ENCODE data around the gene CALM1. TPM values are rescaled to one million over a fixed set of nuclear protein-coding genes. Genes with fewer than 3 reads are reported as not detected.

The CALM1 gene
- total RNA-seq, 1 experiment from 2014 or later, result 373 TPM

DNA sequence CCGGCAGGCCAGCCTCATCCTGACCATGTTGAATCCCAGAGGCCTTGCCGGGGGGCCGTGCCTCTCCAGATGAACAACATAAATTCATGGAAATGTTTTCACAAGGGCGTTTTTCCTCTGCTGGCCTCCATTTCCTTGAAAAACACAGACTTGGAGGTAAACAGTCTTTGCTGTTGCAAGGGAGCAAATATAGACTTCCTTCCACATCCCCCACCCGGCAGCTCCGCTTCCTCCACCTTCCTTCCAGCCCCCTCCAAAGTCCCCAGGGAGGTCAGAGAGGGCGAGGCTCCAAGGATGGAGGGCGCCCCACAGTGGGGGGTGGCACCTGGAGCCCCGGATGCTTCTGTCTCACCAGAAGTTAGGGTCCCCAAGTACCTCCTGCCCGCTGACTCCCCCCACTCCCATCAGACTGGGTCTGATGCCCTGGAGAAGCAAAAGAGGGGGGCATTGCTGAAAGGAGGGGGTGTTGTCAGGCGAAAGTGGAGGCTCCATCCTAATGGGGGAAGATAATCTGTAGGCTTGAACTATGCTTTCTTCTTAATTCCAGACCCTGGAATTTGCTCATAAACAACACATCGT, 31.1 kb downstream of the CALM1 start:
- POLR2A ChIA-PET, result no interaction called here
- no peaks in the 10 kb centered on the region for H3K9me3 Mint-ChIP-seq
- DNase-seq (ENCODE audit: low spot score) (no peak), ATAC-seq (no peak)
- H3K4me1 Mint-ChIP-seq, result peaks cover 23% of the 10 kb centered on the region
- TF ChIP-seq FOXP1 (CRISPR knock-in tag; IDR thresholded peaks at IDR 0.05; ENCODE audit: borderline replicate concordance) (no peak), KAT7 (CRISPR knock-in tag; IDR thresholded peaks at IDR 0.05; ENCODE audit: borderline replicate concordance) (no peak), RORB (CRISPR knock-in tag; IDR thresholded peaks at IDR 0.05) (no peak)
- TF ChIP-seq, protein P1, sequence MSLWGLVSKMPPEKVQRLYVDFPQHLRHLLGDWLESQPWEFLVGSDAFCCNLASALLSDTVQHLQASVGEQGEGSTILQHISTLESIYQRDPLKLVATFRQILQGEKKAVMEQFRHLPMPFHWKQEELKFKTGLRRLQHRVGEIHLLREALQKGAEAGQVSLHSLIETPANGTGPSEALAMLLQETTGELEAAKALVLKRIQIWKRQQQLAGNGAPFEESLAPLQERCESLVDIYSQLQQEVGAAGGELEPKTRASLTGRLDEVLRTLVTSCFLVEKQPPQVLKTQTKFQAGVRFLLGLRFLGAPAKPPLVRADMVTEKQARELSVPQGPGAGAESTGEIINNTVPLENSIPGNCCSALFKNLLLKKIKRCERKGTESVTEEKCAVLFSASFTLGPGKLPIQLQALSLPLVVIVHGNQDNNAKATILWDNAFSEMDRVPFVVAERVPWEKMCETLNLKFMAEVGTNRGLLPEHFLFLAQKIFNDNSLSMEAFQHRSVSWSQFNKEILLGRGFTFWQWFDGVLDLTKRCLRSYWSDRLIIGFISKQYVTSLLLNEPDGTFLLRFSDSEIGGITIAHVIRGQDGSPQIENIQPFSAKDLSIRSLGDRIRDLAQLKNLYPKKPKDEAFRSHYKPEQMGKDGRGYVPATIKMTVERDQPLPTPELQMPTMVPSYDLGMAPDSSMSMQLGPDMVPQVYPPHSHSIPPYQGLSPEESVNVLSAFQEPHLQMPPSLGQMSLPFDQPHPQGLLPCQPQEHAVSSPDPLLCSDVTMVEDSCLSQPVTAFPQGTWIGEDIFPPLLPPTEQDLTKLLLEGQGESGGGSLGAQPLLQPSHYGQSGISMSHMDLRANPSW (CRISPR knock-in tag; conservative IDR thresholded peaks at IDR 0.05; ENCODE audit: low read depth), result no peak
- TF ChIP-seq, protein P2, sequence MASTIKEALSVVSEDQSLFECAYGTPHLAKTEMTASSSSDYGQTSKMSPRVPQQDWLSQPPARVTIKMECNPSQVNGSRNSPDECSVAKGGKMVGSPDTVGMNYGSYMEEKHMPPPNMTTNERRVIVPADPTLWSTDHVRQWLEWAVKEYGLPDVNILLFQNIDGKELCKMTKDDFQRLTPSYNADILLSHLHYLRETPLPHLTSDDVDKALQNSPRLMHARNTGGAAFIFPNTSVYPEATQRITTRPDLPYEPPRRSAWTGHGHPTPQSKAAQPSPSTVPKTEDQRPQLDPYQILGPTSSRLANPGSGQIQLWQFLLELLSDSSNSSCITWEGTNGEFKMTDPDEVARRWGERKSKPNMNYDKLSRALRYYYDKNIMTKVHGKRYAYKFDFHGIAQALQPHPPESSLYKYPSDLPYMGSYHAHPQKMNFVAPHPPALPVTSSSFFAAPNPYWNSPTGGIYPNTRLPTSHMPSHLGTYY (CRISPR knock-in tag; IDR thresholded peaks at IDR 0.05), result no peak
- TF ChIP-seq, protein P3, sequence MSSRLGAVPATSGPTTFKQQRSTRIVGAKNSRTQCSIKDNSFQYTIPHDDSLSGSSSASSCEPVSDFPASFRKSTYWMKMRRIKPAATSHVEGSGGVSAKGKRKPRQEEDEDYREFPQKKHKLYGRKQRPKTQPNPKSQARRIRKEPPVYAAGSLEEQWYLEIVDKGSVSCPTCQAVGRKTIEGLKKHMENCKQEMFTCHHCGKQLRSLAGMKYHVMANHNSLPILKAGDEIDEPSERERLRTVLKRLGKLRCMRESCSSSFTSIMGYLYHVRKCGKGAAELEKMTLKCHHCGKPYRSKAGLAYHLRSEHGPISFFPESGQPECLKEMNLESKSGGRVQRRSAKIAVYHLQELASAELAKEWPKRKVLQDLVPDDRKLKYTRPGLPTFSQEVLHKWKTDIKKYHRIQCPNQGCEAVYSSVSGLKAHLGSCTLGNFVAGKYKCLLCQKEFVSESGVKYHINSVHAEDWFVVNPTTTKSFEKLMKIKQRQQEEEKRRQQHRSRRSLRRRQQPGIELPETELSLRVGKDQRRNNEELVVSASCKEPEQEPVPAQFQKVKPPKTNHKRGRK (CRISPR knock-in tag; IDR thresholded peaks at IDR 0.05; ENCODE audit: borderline replicate concordance), result no peak
- H3K36me3 Mint-ChIP-seq, result no peaks in the 10 kb centered on the region
- no peak overlapping the region for H3K4me3 Mint-ChIP-seq
- no peak overlapping the region for H3K27ac Mint-ChIP-seq
- H3K27me3 Mint-ChIP-seq (ENCODE audit: low read depth), result no peaks in the 10 kb centered on the region; the same call in 1 of the 2 replicates
- CTCF ChIA-PET, result no interaction called here

DNA sequence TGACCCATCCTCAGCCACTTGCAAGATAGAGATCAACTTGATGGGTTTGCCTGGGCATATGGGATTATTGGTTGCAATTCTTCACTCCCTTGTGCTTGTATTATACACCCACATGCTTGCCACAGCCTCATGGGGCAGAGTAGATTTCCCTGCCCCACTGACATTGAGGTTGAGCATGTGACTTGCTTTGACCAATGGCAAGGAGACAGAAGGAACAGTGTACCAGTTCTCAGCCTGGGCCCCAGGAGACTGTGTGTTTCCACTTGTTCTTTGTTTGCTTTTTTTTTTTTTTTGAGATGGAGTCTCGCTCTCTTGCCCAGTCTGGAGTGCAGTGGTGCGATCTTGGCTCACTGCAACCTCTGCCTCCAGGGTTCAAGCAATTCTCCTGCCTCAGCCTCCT, 31.8 kb downstream of the CALM1 start:
- no peak for TF ChIP-seq MYBL2 (CRISPR knock-in tag; IDR thresholded peaks at IDR 0.05)
- TF ChIP-seq, protein P4, sequence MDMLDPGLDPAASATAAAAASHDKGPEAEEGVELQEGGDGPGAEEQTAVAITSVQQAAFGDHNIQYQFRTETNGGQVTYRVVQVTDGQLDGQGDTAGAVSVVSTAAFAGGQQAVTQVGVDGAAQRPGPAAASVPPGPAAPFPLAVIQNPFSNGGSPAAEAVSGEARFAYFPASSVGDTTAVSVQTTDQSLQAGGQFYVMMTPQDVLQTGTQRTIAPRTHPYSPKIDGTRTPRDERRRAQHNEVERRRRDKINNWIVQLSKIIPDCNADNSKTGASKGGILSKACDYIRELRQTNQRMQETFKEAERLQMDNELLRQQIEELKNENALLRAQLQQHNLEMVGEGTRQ (CRISPR knock-in tag; IDR thresholded peaks at IDR 0.05), result peak; percentile 54; the same call in 1 of the 2 replicates
- CTCF ChIA-PET, result no interaction called here
- Mint-ChIP-seq H3K4me3 (no peak overlapping the region), H3K27ac (no peak overlapping the region), H3K9me3 (no peaks in the 10 kb centered on the region), H3K27me3 (ENCODE audit: low read depth) (no peaks in the 10 kb centered on the region; the same call in 1 of the 2 replicates), H3K36me3 (no peaks in the 10 kb centered on the region), H3K4me1 (peaks cover 22% of the 10 kb centered on the region)
- POLR2A ChIA-PET, result no interaction called here
- no peak for DNase-seq (ENCODE audit: low spot score)
- ATAC-seq, result no peak

DNA sequence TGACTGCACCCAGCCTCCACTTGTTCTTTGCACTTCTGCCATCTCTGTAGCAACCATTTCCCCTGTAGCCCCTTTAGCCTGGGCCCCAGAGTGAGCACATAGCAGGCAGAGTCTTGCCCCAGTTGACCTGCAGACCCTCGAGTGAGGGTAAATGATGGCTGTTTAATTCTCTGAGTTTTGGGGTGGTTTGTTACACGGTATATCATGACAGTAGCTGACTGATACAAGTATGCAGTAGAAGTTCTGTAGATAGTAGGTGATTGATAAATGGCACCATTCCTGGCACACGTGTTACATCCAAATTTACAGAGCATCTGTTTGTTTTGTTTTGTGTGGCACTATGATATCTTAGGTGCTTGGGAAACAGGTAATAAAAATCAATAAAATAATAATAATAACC, 32.4 kb downstream of the CALM1 start:
- ChIA-PET CTCF (no interaction called here), POLR2A (no interaction called here)
- peaks cover 17% of the 10 kb centered on the region for H3K4me1 Mint-ChIP-seq
- H3K4me3 Mint-ChIP-seq, result no peak overlapping the region
- H3K36me3 Mint-ChIP-seq, result no peaks in the 10 kb centered on the region
- DNase-seq (ENCODE audit: low spot score), result no peak
- no peaks in the 10 kb centered on the region for H3K9me3 Mint-ChIP-seq
- no peak overlapping the region for H3K27ac Mint-ChIP-seq
- no peak for ATAC-seq
- no peaks in the 10 kb centered on the region; the same call in 1 of the 2 replicates for H3K27me3 Mint-ChIP-seq (ENCODE audit: low read depth)
- no peak for TF ChIP-seq NR3C1 (CRISPR knock-in tag; conservative IDR thresholded peaks at IDR 0.05; ENCODE audit: low read depth)
- TF ChIP-seq, protein P1 (CRISPR knock-in tag; conservative IDR thresholded peaks at IDR 0.05; ENCODE audit: low read depth), result no peak
